GM12801 (cell line): Measurements from ENCODE around the gene TRIP6.

Experiments used
- CTCF ChIP-seq: IDR thresholded peaks from one replicate; pipeline ENCODE4 v1.5.1; 2011; ENCODE audit warnings: control low read depth; ENCODE audit not compliant: insufficient read length; ENCODE audit errors: extremely low read depth

The TRIP6 gene

GRCh38 chr7:100824499-100825214 lies 42.5 kb upstream of the TRIP6 start:
- no peak for TF ChIP-seq CTCF

- no peak for TF ChIP-seq CTCF
These were observed 41.9 kb upstream of the TRIP6 start for GRCh38 chr7:100825215-100825671.

- TF ChIP-seq CTCF, result no peak
These were observed 41.3 kb upstream of the TRIP6 start for GRCh38 chr7:100825751-100826513.

- no peak for TF ChIP-seq CTCF
These were observed 40.5 kb upstream of the TRIP6 start for GRCh38 chr7:100826514-100827329.

GRCh38 chr7:100827330-100828226 lies 39.6 kb upstream of the TRIP6 start, which contains the start of gene EPHB4:
Gene EPHB4 (minus strand): TSS chr7:100827523. CDS start chr7:100827030, 493 bp downstream.
- TF ChIP-seq CTCF, result no peak

GRCh38 chr7:100829150-100829716 lies 38.0 kb upstream of the TRIP6 start:
- no peak for TF ChIP-seq CTCF
